ENCODE results near the gene CCDC187. TPM values are rescaled to one million over a fixed set of nuclear protein-coding genes. Genes with fewer than 3 reads are reported as not detected.

The CCDC187 gene
- total RNA-seq, 1 donor from 2014 or later, result not detected

GRCh38 chr9:136279471-136279870 lies 24.4 kb downstream of the CCDC187 start:
- DNase-seq, result no peak
- H3K36me3 Mint-ChIP-seq (ENCODE audit: low read depth), result no peaks in the 10 kb centered on the region
- H3K27me3 Mint-ChIP-seq, result no peaks in the 10 kb centered on the region
- intact Hi-C loops (cut with micrococcal nuclease), result no loop called here
- no peaks in the 10 kb centered on the region for H3K9me3 Mint-ChIP-seq
- no peak overlapping the region for H3K27ac Mint-ChIP-seq
- H3K4me3 Mint-ChIP-seq, result no peak overlapping the region
- peaks cover 5% of the 10 kb centered on the region for H3K4me1 Mint-ChIP-seq

- Mint-ChIP-seq H3K36me3 (ENCODE audit: low read depth) (no peaks in the 10 kb centered on the region), H3K27ac (no peak overlapping the region), H3K27me3 (no peaks in the 10 kb centered on the region), H3K4me3 (no peak overlapping the region), H3K4me1 (peaks cover 5% of the 10 kb centered on the region), H3K9me3 (no peaks in the 10 kb centered on the region)
- no peak for DNase-seq
- intact Hi-C loops (cut with micrococcal nuclease), result no loop called here
Observed at GRCh38 chr9:136278894-136279293, 25.0 kb downstream of the CCDC187 start.

- Mint-ChIP-seq H3K36me3 (ENCODE audit: low read depth) (no peaks in the 10 kb centered on the region), H3K9me3 (no peaks in the 10 kb centered on the region), H3K27ac (no peak overlapping the region), H3K4me3 (no peak overlapping the region), H3K4me1 (no peaks in the 10 kb centered on the region), H3K27me3 (no peaks in the 10 kb centered on the region)
- DNase-seq, result no peak
- intact Hi-C loops (cut with micrococcal nuclease), result no loop called here
Observed at GRCh38 chr9:136278221-136278620, 25.7 kb downstream of the CCDC187 start.

- H3K27ac Mint-ChIP-seq, result no peak overlapping the region
- DNase-seq, result no peak
- no peaks in the 10 kb centered on the region for H3K36me3 Mint-ChIP-seq (ENCODE audit: low read depth)
- no peaks in the 10 kb centered on the region for H3K27me3 Mint-ChIP-seq
- no peaks in the 10 kb centered on the region for H3K9me3 Mint-ChIP-seq
- no peak overlapping the region for H3K4me3 Mint-ChIP-seq
- no peaks in the 10 kb centered on the region for H3K4me1 Mint-ChIP-seq
- intact Hi-C loops (cut with micrococcal nuclease), result no loop called here
Observed at GRCh38 chr9:136277746-136278145, 26.1 kb downstream of the CCDC187 start.

- H3K4me1 Mint-ChIP-seq, result no peaks in the 10 kb centered on the region
- no peaks in the 10 kb centered on the region for H3K27me3 Mint-ChIP-seq
- no peak overlapping the region for H3K4me3 Mint-ChIP-seq
- no peak for DNase-seq
- intact Hi-C loops (cut with micrococcal nuclease), result no loop called here
- no peak overlapping the region for H3K27ac Mint-ChIP-seq
- H3K36me3 Mint-ChIP-seq (ENCODE audit: low read depth), result no peaks in the 10 kb centered on the region
- H3K9me3 Mint-ChIP-seq, result no peaks in the 10 kb centered on the region
Observed at GRCh38 chr9:136276716-136277115, 27.2 kb downstream of the CCDC187 start.

- H3K27ac Mint-ChIP-seq, result no peak overlapping the region
- no peaks in the 10 kb centered on the region for H3K27me3 Mint-ChIP-seq
- no peaks in the 10 kb centered on the region for H3K9me3 Mint-ChIP-seq
- H3K4me3 Mint-ChIP-seq, result no peak overlapping the region
- H3K36me3 Mint-ChIP-seq (ENCODE audit: low read depth), result no peaks in the 10 kb centered on the region
- H3K4me1 Mint-ChIP-seq, result no peaks in the 10 kb centered on the region
- intact Hi-C loops (cut with micrococcal nuclease), result no loop called here
- DNase-seq, result no peak
Observed at GRCh38 chr9:136275655-136276429, 28.1 kb downstream of the CCDC187 start.

- no peaks in the 10 kb centered on the region for H3K27me3 Mint-ChIP-seq
- H3K36me3 Mint-ChIP-seq (ENCODE audit: low read depth), result no peaks in the 10 kb centered on the region
- intact Hi-C loops (cut with micrococcal nuclease), result no loop called here
- no peak overlapping the region for H3K27ac Mint-ChIP-seq
- no peak for DNase-seq
- H3K4me1 Mint-ChIP-seq, result no peaks in the 10 kb centered on the region
- no peak overlapping the region for H3K4me3 Mint-ChIP-seq
- H3K9me3 Mint-ChIP-seq, result no peaks in the 10 kb centered on the region
Observed at GRCh38 chr9:136274786-136275654, 28.9 kb downstream of the CCDC187 start.

GRCh38 chr9:136273921-136274785 lies 29.7 kb downstream of the CCDC187 start:
- no peak for DNase-seq
- no peak overlapping the region for H3K27ac Mint-ChIP-seq
- no peaks in the 10 kb centered on the region for H3K9me3 Mint-ChIP-seq
- H3K4me3 Mint-ChIP-seq, result no peak overlapping the region
- no peaks in the 10 kb centered on the region for H3K4me1 Mint-ChIP-seq
- H3K27me3 Mint-ChIP-seq, result peaks cover 4% of the 10 kb centered on the region
- intact Hi-C loops (cut with micrococcal nuclease), result no loop called here
- no peaks in the 10 kb centered on the region for H3K36me3 Mint-ChIP-seq (ENCODE audit: low read depth)

- no peak overlapping the region for H3K27ac Mint-ChIP-seq
- H3K4me1 Mint-ChIP-seq, result no peaks in the 10 kb centered on the region
- no peaks in the 10 kb centered on the region for H3K36me3 Mint-ChIP-seq (ENCODE audit: low read depth)
- intact Hi-C loops (cut with micrococcal nuclease), result no loop called here
- DNase-seq, result no peak
- H3K27me3 Mint-ChIP-seq, result peaks cover 9% of the 10 kb centered on the region
- no peak overlapping the region for H3K4me3 Mint-ChIP-seq
- no peaks in the 10 kb centered on the region for H3K9me3 Mint-ChIP-seq
Observed at GRCh38 chr9:136273244-136273865, 30.5 kb downstream of the CCDC187 start.

GRCh38 chr9:136270173-136270705 lies 33.7 kb downstream of the CCDC187 start:
- H3K27me3 Mint-ChIP-seq, result peaks cover 12% of the 10 kb centered on the region
- H3K4me3 Mint-ChIP-seq, result no peak overlapping the region
- no peak overlapping the region for H3K27ac Mint-ChIP-seq
- no peaks in the 10 kb centered on the region for H3K9me3 Mint-ChIP-seq
- no peaks in the 10 kb centered on the region for H3K36me3 Mint-ChIP-seq (ENCODE audit: low read depth)
- peaks cover 4% of the 10 kb centered on the region for H3K4me1 Mint-ChIP-seq
- no peak for DNase-seq
- intact Hi-C loops (cut with micrococcal nuclease), result no loop called here

GRCh38 chr9:136268735-136269134 lies 35.2 kb downstream of the CCDC187 start:
- DNase-seq, result no peak
- intact Hi-C loops (cut with micrococcal nuclease), result no loop called here
- Mint-ChIP-seq H3K4me1 (peaks cover 4% of the 10 kb centered on the region), H3K4me3 (no peak overlapping the region), H3K36me3 (ENCODE audit: low read depth) (no peaks in the 10 kb centered on the region), H3K9me3 (no peaks in the 10 kb centered on the region), H3K27ac (no peak overlapping the region), H3K27me3 (peaks cover 12% of the 10 kb centered on the region)

- H3K4me3 Mint-ChIP-seq, result peak overlapping the region; percentile 70
- no peaks in the 10 kb centered on the region for H3K9me3 Mint-ChIP-seq
- peaks cover 4% of the 10 kb centered on the region for H3K4me1 Mint-ChIP-seq
- H3K36me3 Mint-ChIP-seq (ENCODE audit: low read depth), result no peaks in the 10 kb centered on the region
- intact Hi-C loops (cut with micrococcal nuclease), result no loop called here
- H3K27me3 Mint-ChIP-seq, result peaks cover 12% of the 10 kb centered on the region
- no peak for DNase-seq
- H3K27ac Mint-ChIP-seq, result no peak overlapping the region
Observed at GRCh38 chr9:136268318-136268717, 35.6 kb downstream of the CCDC187 start.
